ENCODE data around the gene GPHN.

- TF ChIP-seq MAX (IDR thresholded peaks at IDR 0.05; ENCODE audit: low read depth, low read length) (no peak), CTCF (IDR thresholded peaks at IDR 0.05 in 2 of 3, conservative IDR thresholded peaks at IDR 0.05 in 1 of 3; ENCODE audit: control insufficient read depth in 2 of 3, extremely low read depth in 1 of 3, insufficient read depth in 1 of 3, low read depth in 3 of 3, low read length in 3 of 3) (no peak), DPF2 (IDR thresholded peaks at IDR 0.05) (no peak), EZH2 (IDR thresholded peaks at IDR 0.05; ENCODE audit: borderline replicate concordance, control insufficient read depth, low read depth, low read length) (no peak), SMC3 (IDR thresholded peaks at IDR 0.05; ENCODE audit: borderline replicate concordance, low read length) (no peak), GABPA (IDR thresholded peaks at IDR 0.05; ENCODE audit: low read depth) (no peak), ZNF384 (IDR thresholded peaks at IDR 0.05; ENCODE audit: borderline replicate concordance, low read depth, low read length) (no peak), MLLT1 (IDR thresholded peaks at IDR 0.05) (no peak), POLR2A (IDR thresholded peaks at IDR 0.05; ENCODE audit: low read depth, low read length) (no peak), CREB1 (IDR thresholded peaks at IDR 0.05; ENCODE audit: low read depth) (no peak), SP1 (IDR thresholded peaks at IDR 0.05; ENCODE audit: low read depth, low read length) (no peak), YY1 (IDR thresholded peaks at IDR 0.05; ENCODE audit: low read depth, low read length) (no peak)
- TF ChIP-seq, protein P1, sequence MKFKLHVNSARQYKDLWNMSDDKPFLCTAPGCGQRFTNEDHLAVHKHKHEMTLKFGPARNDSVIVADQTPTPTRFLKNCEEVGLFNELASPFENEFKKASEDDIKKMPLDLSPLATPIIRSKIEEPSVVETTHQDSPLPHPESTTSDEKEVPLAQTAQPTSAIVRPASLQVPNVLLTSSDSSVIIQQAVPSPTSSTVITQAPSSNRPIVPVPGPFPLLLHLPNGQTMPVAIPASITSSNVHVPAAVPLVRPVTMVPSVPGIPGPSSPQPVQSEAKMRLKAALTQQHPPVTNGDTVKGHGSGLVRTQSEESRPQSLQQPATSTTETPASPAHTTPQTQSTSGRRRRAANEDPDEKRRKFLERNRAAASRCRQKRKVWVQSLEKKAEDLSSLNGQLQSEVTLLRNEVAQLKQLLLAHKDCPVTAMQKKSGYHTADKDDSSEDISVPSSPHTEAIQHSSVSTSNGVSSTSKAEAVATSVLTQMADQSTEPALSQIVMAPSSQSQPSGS (IDR thresholded peaks at IDR 0.05; ENCODE audit: low read length): no peak
- TF ChIP-seq, protein P2, sequence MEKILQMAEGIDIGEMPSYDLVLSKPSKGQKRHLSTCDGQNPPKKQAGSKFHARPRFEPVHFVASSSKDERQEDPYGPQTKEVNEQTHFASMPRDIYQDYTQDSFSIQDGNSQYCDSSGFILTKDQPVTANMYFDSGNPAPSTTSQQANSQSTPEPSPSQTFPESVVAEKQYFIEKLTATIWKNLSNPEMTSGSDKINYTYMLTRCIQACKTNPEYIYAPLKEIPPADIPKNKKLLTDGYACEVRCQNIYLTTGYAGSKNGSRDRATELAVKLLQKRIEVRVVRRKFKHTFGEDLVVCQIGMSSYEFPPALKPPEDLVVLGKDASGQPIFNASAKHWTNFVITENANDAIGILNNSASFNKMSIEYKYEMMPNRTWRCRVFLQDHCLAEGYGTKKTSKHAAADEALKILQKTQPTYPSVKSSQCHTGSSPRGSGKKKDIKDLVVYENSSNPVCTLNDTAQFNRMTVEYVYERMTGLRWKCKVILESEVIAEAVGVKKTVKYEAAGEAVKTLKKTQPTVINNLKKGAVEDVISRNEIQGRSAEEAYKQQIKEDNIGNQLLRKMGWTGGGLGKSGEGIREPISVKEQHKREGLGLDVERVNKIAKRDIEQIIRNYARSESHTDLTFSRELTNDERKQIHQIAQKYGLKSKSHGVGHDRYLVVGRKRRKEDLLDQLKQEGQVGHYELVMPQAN (conservative IDR thresholded peaks at IDR 0.05): no peak
Measured at GRCh38 chr14:66485029-66485428, 22.9 kb upstream of the GPHN start.
